Limb (tissue), 2 donors: Measurements from ENCODE around the gene CAMTA1.
A peak's percentile ranks its signal among the peaks of the same experiment; 100 is the strongest.

Source experiments
- DNase-seq, 2 donors: peaks; one replicate each; pipeline ENCODE4 v3.0.0-alpha.2; 2016; ENCODE audit errors: extremely low spot score in 2 of 2

Gene CAMTA1

DNA sequence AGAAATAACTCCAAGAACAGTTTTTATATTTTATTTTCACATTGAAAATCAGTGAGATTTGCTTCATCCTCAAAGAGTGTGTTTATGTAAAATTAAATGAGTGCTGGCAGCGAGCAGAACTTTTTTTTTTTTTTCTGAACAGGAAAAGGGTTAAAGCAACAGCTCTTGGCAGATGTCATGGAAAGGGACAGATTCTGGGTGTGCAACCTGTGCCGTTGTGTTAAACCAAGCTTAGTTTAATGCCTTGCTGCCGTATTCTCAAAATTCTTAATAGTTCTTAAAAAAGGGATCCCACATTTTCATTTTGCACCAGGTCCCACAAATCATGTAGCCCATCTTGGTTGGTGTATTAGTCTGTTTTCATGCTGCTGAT lies 758.5 kb downstream of the CAMTA1 start:
- no peak for DNase-seq

DNA sequence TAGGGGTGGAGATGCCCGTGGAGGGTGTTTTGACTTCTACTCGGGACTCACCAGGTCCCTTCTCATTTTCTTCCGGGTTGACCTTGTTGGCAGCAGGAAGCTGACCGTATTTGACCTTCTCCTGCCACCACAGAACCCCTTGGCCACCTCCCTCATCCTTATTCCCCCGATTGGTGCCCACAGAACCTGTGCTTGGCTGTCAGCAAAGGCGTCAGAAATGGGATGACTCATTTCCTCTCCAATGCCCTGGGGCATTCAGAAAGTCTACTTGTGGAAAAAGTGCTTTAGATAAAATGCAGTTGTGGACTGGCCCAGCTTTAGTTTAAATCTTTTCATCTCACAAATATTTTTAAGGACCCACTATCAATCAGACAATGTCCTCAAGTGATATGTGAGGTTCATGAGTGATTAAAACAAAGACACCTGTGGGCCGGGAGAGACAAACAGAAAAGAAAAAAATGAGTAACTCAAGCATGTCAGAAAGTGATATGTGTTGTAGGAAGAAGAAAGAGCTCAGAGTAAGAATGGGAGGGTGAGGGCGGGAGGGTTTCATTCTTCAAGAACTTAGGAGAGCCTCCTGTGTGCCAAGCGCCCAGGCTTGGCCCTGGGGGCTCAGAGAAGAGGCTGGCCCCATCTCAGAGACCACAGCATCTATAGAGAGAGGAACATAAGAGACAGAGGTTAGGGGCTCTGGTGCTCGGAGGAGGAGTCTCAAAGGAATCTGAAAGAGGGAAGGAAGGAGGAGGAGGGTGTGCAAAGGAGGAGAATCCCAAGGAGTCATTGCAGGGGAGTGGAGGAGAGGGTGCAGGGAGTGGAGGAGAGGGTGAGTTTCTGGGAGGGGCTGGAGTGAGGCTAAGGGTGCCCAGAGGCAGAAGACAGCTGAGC lies 764.3 kb downstream of the CAMTA1 start:
- no peak for DNase-seq

DNA sequence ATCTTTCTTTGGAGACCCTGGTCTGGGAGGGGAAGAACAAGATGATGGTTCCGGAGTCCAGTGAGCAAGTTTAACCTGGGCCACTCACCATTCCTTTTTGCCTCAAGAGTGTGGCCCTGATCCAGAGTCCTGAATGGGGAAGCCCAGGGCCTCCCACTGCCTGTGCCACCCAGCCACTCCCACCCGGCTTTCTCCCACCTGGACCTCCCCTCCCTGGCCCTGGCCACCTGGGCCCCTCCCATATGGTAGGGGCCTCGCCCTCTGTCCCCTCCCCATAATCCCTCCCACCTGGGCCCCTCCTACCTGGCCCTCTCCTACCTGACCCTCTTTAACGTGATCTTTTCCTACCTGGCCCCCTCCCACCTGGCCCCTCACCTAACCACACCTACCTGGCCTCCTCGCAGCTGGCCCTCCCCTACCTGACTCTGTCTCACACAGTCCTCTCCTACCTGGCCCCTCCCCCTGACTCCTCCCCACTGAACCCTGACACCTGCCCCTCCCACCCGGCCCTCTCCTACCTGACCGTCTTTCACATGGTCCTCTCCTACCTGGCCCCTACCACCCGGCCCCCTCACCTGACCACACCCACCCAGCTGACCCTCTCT lies 765.1 kb downstream of the CAMTA1 start:
- no peak for DNase-seq

GRCh38 chr1:7550981-7551380 lies 765.7 kb downstream of the CAMTA1 start:
- no peak for DNase-seq

DNA sequence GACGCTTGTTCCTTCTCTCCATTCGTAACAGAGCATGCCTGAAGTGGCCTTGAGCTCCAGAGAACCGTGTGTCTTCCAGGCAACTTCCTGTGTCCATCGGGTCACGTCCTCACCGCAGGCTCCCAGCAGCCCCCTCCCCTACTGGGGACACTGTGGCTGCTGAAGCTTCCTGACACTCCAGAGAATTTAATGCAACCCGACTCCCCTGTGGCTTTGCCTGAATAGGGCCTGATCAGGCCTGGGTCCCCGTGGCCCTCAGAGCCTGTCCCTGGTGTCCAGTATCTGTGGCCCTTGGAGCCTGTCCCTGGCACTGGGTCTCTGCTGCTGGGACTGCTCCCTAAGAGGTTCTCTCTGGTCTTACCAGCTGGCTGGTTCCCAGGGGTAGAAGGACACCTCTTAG lies 766.2 kb downstream of the CAMTA1 start:
- no peak for DNase-seq

DNA sequence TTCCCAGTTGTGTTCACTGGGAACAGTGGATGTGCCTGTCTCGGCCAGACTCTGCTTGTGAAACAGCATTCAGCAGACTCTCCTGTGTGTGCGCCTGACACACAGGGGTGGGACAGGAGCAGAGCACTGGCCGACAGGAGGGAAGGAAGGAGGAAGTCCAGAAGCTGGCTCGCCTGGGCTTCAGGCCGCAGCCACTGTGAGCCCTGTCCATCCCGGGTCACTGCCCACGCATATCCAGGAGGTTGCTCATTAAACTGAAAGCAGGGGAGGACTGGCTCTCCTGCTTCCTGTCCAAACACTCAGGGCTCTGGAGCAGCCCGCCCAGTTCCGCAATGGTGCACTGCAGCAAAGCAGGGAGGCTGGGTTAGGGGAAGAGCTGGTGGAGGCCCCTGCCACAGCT lies 767.1 kb downstream of the CAMTA1 start:
- no peak for DNase-seq

GRCh38 chr1:7553042-7553690 lies 767.9 kb downstream of the CAMTA1 start:
- DNase-seq = no peak

GRCh38 chr1:7554385-7555235 lies 769.4 kb downstream of the CAMTA1 start:
- DNase-seq = no peak

DNA sequence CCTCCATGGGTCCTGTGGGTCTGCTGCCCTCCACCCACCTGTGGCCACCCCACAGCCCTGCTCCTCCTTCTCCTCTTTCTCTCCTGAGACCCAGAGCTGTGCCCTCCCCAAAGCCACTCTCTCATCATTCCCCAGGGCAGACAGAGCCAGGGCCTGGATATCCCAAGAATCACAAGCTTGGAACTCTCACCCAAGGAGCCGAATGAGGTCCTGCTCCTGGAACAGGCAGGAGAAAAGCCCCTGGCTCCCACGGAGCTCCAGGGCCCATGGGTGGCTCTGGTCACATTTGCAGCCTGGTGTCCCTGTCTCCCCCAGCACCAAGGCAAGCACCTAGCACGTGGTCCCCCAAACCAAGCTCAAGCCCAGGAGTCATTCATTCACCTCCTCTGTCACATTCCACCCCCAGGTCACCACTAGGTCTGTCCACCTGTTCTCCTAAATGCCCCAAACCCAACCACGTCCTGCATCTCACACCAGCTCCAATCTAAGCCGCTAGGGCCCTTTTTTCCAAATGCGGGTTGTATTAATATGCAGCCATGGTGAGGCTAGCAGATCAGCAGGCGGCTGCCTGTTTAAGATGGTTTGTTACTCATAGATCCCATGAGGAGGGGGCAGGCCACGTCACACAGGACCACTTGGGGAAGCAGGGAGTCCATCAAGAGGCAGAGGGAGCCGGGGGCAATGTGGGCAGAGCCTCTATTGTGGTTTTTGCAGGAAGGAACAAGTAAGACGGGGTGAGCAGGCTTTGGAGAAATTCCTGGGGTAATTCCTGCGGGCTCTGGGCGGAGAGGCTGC lies 770.3 kb downstream of the CAMTA1 start:
- no peak for DNase-seq

- DNase-seq = peak in 1 of 2 donors; percentile 47
Measured at GRCh38 chr1:7557301-7557891, 772.1 kb downstream of the CAMTA1 start.

- DNase-seq = no peak
Measured at GRCh38 chr1:7558041-7558461, 772.8 kb downstream of the CAMTA1 start.

GRCh38 chr1:7558481-7558880 lies 773.2 kb downstream of the CAMTA1 start:
- no peak for DNase-seq

GRCh38 chr1:7558921-7559869 lies 773.9 kb downstream of the CAMTA1 start:
- no peak for DNase-seq

DNA sequence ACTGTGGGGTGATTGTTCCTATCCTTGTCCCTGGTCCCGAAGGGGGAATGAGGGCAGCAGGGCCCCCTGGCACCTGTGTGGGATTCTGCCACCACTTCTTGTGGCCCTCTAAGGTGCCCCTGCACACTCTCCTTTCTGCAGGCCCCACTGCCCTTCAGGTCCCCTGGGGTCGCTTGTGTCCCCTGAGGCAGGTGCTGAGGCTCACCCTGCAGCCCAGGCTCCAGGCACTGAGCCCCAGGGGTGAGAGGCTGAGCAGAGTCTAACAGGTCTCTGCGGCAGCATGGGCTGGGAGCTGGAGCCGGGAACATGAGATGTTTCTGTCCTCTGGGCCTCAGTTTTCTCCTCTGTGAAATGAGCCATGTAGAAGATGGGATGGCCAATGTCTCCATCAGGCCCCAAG lies 774.9 kb downstream of the CAMTA1 start:
- no peak for DNase-seq

GRCh38 chr1:7560601-7561181 lies 775.4 kb downstream of the CAMTA1 start:
- no peak for DNase-seq

DNA sequence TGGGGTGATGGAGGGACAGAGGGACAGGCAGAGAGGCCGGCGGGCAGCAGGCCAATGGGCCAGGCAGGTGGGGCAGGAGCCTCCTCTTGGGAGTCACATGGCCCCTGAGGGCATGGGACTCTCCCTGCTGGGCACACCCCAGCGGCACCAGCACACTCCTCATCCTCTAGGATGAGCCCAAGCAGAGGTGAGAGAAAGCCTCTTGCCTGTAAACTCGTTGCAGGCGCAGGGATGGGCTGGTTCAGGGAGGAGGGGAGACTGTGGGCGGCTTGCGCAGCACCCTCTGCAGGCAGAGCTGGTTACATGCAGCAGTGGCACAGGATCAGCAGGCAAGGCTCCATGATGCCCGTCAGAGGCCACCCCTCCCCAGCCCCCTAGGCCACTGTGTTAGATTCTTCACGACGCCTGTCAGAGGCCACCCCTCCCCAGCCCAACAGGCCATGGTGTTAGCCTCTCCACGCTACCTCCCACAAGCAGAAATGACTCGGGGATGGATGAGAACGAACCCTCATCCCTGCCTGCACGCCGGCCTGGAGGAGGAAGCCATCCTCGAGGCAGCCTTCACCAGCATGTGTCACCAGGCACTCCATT lies 776.2 kb downstream of the CAMTA1 start:
- no peak for DNase-seq

GRCh38 chr1:7561936-7562728 lies 776.9 kb downstream of the CAMTA1 start:
- no peak for DNase-seq
